ENCODE measurements around the gene SDF4. TPM values are rescaled to one million over a fixed set of nuclear protein-coding genes. Genes with fewer than 3 reads are reported as not detected.

SDF4 gene
- total and polyA plus RNA-seq, 2 of the 13 experiments (the other 11 are each of a cell fraction or from before 2014, with no cell fraction given) = 80.8 to 107 TPM

- TF ChIP-seq ATAD3A (CRISPR knock-in tag; IDR thresholded peaks at IDR 0.05) (no peak), RXRA (CRISPR knock-in tag; IDR thresholded peaks at IDR 0.05) (no peak), ZNF431 (CRISPR knock-in tag; IDR thresholded peaks at IDR 0.05; ENCODE audit: borderline replicate concordance, low read depth) (no peak), NFE2 (CRISPR knock-in tag; IDR thresholded peaks at IDR 0.05) (no peak), ZBTB21 (CRISPR knock-in tag; IDR thresholded peaks at IDR 0.05) (no peak), MTA3 (CRISPR knock-in tag; IDR thresholded peaks at IDR 0.05) (no peak), NFYC (CRISPR knock-in tag; IDR thresholded peaks at IDR 0.05) (no peak), CSRNP1 (CRISPR knock-in tag; IDR thresholded peaks at IDR 0.05) (no peak), HNF1B (CRISPR knock-in tag; IDR thresholded peaks at IDR 0.05) (no peak), ETS1 (CRISPR knock-in tag; IDR thresholded peaks at IDR 0.05) (no peak), ZBTB3 (CRISPR knock-in tag; IDR thresholded peaks at IDR 0.05; ENCODE audit: borderline replicate concordance, low read depth) (no peak), ZBTB38 (CRISPR knock-in tag; IDR thresholded peaks at IDR 0.05) (no peak), ELF1 (CRISPR knock-in tag; IDR thresholded peaks at IDR 0.05) (no peak), PITX1 (CRISPR knock-in tag; IDR thresholded peaks at IDR 0.05) (no peak), HINFP (CRISPR knock-in tag; IDR thresholded peaks at IDR 0.05; ENCODE audit: low read depth) (no peak), RAD21 (CRISPR knock-in tag; IDR thresholded peaks at IDR 0.05) (peak; percentile 36; the same call in 1 of the 2 replicates), ZNF550 (CRISPR knock-in tag; IDR thresholded peaks at IDR 0.05; ENCODE audit: borderline replicate concordance) (no peak), ZNF570 (CRISPR knock-in tag; IDR thresholded peaks at IDR 0.05; ENCODE audit: borderline replicate concordance) (no peak), ZZZ3 (CRISPR knock-in tag; IDR thresholded peaks at IDR 0.05; ENCODE audit: borderline replicate concordance) (no peak), ZNF720 (CRISPR knock-in tag; IDR thresholded peaks at IDR 0.05) (no peak), EP300 (IDR thresholded peaks at IDR 0.05; ENCODE audit: low read depth in 2 of 2, low read length in 2 of 2) (no peak), EP300 (CRISPR knock-in tag; IDR thresholded peaks at IDR 0.05; ENCODE audit: borderline replicate concordance) (no peak), NCOR1 (IDR thresholded peaks at IDR 0.05; ENCODE audit: borderline replicate concordance, low read length) (no peak), KLF16 (CRISPR knock-in tag; IDR thresholded peaks at IDR 0.05) (no peak), ZNF282 (IDR thresholded peaks at IDR 0.05; ENCODE audit: partially characterized antibody) (no peak), ZNF354B (CRISPR knock-in tag; IDR thresholded peaks at IDR 0.05) (no peak), KDM1A (CRISPR knock-in tag; IDR thresholded peaks at IDR 0.05) (peak; percentile 65; the same call in 1 of the 2 replicates)
Measured at GRCh38 chr1:1230656-1231399, 973 bp downstream of the SDF4 start (continued).
